Panc1 (cell line): Measurements from ENCODE around the gene USP33. TPM values are rescaled to one million over a fixed set of nuclear protein-coding genes. Genes with fewer than 3 reads are reported as not detected.

Source experiments
- ATAC-seq: fragments of 200-7000 bp; cut with Tn5 transposase; 2 replicates; pipeline ENCODE4 v1.9.1; 2020; ENCODE audit warnings: mild to moderate bottlenecking, moderate library complexity
- BruUV-seq: library from RNA; stranded (reverse); fragments of 400-500 nt; replicated peaks from 2 replicates; lab custom pipeline; 2021; lab: Mats Ljungman, UMichigan
- CTCF ChIA-PET: fragments of 300-600 bp; sonication (Branson Sonifier 250); formaldehyde crosslinking; loops from one replicate; lab custom pipeline; 2022; ENCODE audit warnings: antibody characterized with exemption; lab: Charles Lee
- POLR2A ChIA-PET: fragments of 300-600 bp; sonication (Branson Sonifier 250); formaldehyde crosslinking; loops from one replicate; lab custom pipeline; 2022; ENCODE audit warnings: antibody characterized with exemption; lab: Charles Lee
- DNase-seq: peaks from one replicate; pipeline ENCODE4 v3.0.0-alpha.2; 2010; ENCODE audit warnings: low read depth, low spot score
- H3K27ac ChIP-seq: 2 replicates; pipeline ENCODE4 v1.5.1; 2011; ENCODE audit warnings: mild to moderate bottlenecking, low read length, inconsistent platforms
- H3K27me3 ChIP-seq: fragments of 200-500 bp; sonication (Bioruptor generic); 2 replicates; pipeline ENCODE4 v1.6.0; 2014; ENCODE audit warnings: low read length, inconsistent platforms; ENCODE audit not compliant: control insufficient read depth, insufficient read depth
- H3K36me3 ChIP-seq: fragments of 200-500 bp; sonication (Bioruptor generic); 2 replicates; pipeline ENCODE4 v1.5.1; 2014; ENCODE audit warnings: inconsistent platforms, mild to moderate bottlenecking, low read length, moderate library complexity; ENCODE audit not compliant: control insufficient read depth, insufficient read depth
- H3K4me1 ChIP-seq: 2 replicates; pipeline ENCODE4 v1.5.1; 2011; ENCODE audit warnings: inconsistent platforms, mild to moderate bottlenecking, low read length, moderate library complexity; ENCODE audit not compliant: control insufficient read depth, insufficient read depth
- H3K4me3 ChIP-seq, 2 experiments: 2 replicates each; pipeline ENCODE4 v1.5.1; 2011 to 2012; ENCODE audit warnings: low read depth in 2 of 2, low read length in 2 of 2, mild to moderate bottlenecking in 2 of 2, inconsistent platforms in 1 of 2, moderate library complexity in 1 of 2
- H3K9me3 ChIP-seq: fragments of 200-500 bp; sonication (Bioruptor generic); 2 replicates; pipeline ENCODE4 v1.5.1; 2014; ENCODE audit warnings: low read depth, mild to moderate bottlenecking, inconsistent platforms, low read length, moderate library complexity; ENCODE audit not compliant: control insufficient read depth, insufficient read depth
- CTCF ChIP-seq: fragments of 450-650 bp; IDR thresholded peaks from 2 replicates; pipeline ENCODE4 v1.5.1; 2017; ENCODE audit warnings: mild to moderate bottlenecking
- POLR2AphosphoS5 ChIP-seq: IDR thresholded peaks from 2 replicates; pipeline ENCODE4 v1.6.1; 2012; ENCODE audit warnings: mild to moderate bottlenecking, low read depth, low read length, moderate library complexity
- REST ChIP-seq, 2 experiments: IDR thresholded peaks; 2 replicates each; pipeline ENCODE4 v1.6.1; 2011 to 2012; ENCODE audit warnings: low read depth in 2 of 2, control low read depth in 1 of 2, low read length in 1 of 2, mild to moderate bottlenecking in 1 of 2, moderate library complexity in 1 of 2; ENCODE audit not compliant: insufficient read depth in 1 of 2
- SIN3A ChIP-seq: IDR thresholded peaks from 2 replicates; pipeline ENCODE4 v1.6.1; 2012; ENCODE audit warnings: low read depth, mild to moderate bottlenecking, low read length, moderate library complexity, borderline replicate concordance; ENCODE audit not compliant: insufficient read depth
- TCF7L2 ChIP-seq: IDR thresholded peaks from 2 replicates; pipeline ENCODE4 v1.6.1; 2011; ENCODE audit warnings: mild to moderate bottlenecking, low read depth, low read length, inconsistent platforms
- in situ Hi-C: cut with HindIII; loops from 2 replicates; pipeline ENCODE4 v1.10.0; 2016; ENCODE audit warnings: low sequenced_read_pairs, low pct_unique_long_range_greater_than_20kb
- intact Hi-C: fragments of 100-400 bp; cut with micrococcal nuclease; formaldehyde crosslinking; loops from one replicate; pipeline ENCODE4 v1.10.0; 2022; ENCODE audit not compliant: unreplicated experiment
- total RNA-seq: library from RNA; stranded (reverse); gene quantifications from one replicate; pipeline ENCODE4 v1.2.1, GENCODE V29; 2021; ENCODE audit not compliant: unreplicated experiment

USP33 gene
- total RNA-seq, 1 experiment from 2014 or later, result 52.2 TPM

GRCh38 chr1:77768006-77768405 lies 8.4 kb upstream of the USP33 start:
- no peak for DNase-seq
- in situ Hi-C loops (no loop called here), intact Hi-C loops (no loop called here)
- Histone ChIP-seq H3K9me3 (no peaks in the 10 kb centered on the region), H3K4me1 (no peaks in the 10 kb centered on the region), H3K27ac (no peak overlapping the region), H3K36me3 (no peaks in the 10 kb centered on the region), H3K27me3 (no peaks in the 10 kb centered on the region), H3K4me3 (no peak overlapping the region)
- POLR2A ChIA-PET, result no interaction called here
- CTCF ChIA-PET, result interaction anchor here (0.6 kb wide), 1 partner anchor 62 kb away, joined by 3 read pairs; no protein-coding TSS in a partner anchor
- ATAC-seq, result no peak
- no peak for TF ChIP-seq SIN3A
- TF ChIP-seq CTCF, result no peak
- TF ChIP-seq TCF7L2, result no peak
- TF ChIP-seq POLR2AphosphoS5, result no peak
- no peak for TF ChIP-seq REST (IDR thresholded peaks at IDR 0.05; ENCODE audit: insufficient read depth in 1 of 2, low read depth in 2 of 2, low read length in 1 of 2)
- BruUV-seq, result no TSS peak

GRCh38 chr1:77762072-77762476 lies 2.4 kb upstream of the USP33 start:
- Histone ChIP-seq H3K36me3 (no peaks in the 10 kb centered on the region), H3K9me3 (no peaks in the 10 kb centered on the region), H3K27ac (no peak overlapping the region), H3K4me1 (peaks cover 7% of the 10 kb centered on the region; the same call in 1 of the 2 replicates), H3K4me3 (no peak overlapping the region), H3K27me3 (no peaks in the 10 kb centered on the region)
- POLR2A ChIA-PET, result no interaction called here
- CTCF ChIA-PET, result no interaction called here
- intact Hi-C loops, result no loop called here
- BruUV-seq, result no TSS peak
- in situ Hi-C loops, result no loop called here
- ATAC-seq (no peak), DNase-seq (no peak)
- no peak for TF ChIP-seq SIN3A
- no peak for TF ChIP-seq CTCF
- no peak for TF ChIP-seq REST (IDR thresholded peaks at IDR 0.05; ENCODE audit: insufficient read depth in 1 of 2, low read depth in 2 of 2, low read length in 1 of 2)
- no peak for TF ChIP-seq TCF7L2
- no peak for TF ChIP-seq POLR2AphosphoS5
